GM18511 (cell line): Measurements from ENCODE around the gene PALM3.
A peak's percentile ranks its signal among the peaks of the same experiment; 100 is the strongest.

Experiments
- ATAC-seq: cut with Tn5 transposase; IDR thresholded peaks from one replicate; pipeline ENCODE4 v1.9.1; 2021; ENCODE audit warnings: mild to moderate bottlenecking, moderate library complexity; ENCODE audit not compliant: unreplicated experiment

The PALM3 gene

GRCh38 chr19:14061751-14062557, at the start of gene PALM3:
TSS of gene PALM3 (minus strand) at chr19:14062076. CDS start at chr19:14061980, 96 bp downstream.
- no peak for ATAC-seq

GRCh38 chr19:14111486-14111885, 49.6 kb upstream of the PALM3 start:
- no peak for ATAC-seq

- ATAC-seq, result no peak
Observed at GRCh38 chr19:14110650-14111049, 48.8 kb upstream of the PALM3 start.

- ATAC-seq, result no peak
Observed at GRCh38 chr19:14107581-14108461, 45.9 kb upstream of the PALM3 start.

GRCh38 chr19:14106840-14107239, 45.0 kb upstream of the PALM3 start:
- no peak for ATAC-seq

- ATAC-seq, result no peak
Observed at GRCh38 chr19:14105680-14106079, 43.8 kb upstream of the PALM3 start.

- ATAC-seq, result no peak
Observed at GRCh38 chr19:14103310-14103709, 41.4 kb upstream of the PALM3 start.

- no peak for ATAC-seq
Observed at GRCh38 chr19:14102756-14103155, 40.9 kb upstream of the PALM3 start.

- ATAC-seq, result no peak
Observed at GRCh38 chr19:14102102-14102696, 40.3 kb upstream of the PALM3 start.

GRCh38 chr19:14101003-14101545, 39.2 kb upstream of the PALM3 start:
- no peak for ATAC-seq

- no peak for ATAC-seq
Observed at GRCh38 chr19:14097532-14098151, 35.8 kb upstream of the PALM3 start.

- no peak for ATAC-seq
Observed at GRCh38 chr19:14096272-14096992, 34.6 kb upstream of the PALM3 start.

GRCh38 chr19:14094854-14095253, 33.0 kb upstream of the PALM3 start:
- ATAC-seq, result no peak

- ATAC-seq, result no peak
Observed at GRCh38 chr19:14093117-14093823, 31.4 kb upstream of the PALM3 start.

GRCh38 chr19:14091813-14092462, 30.1 kb upstream of the PALM3 start:
- peak; percentile 22 for ATAC-seq

GRCh38 chr19:14091081-14091812, 29.4 kb upstream of the PALM3 start:
- ATAC-seq, result peak; percentile 60

GRCh38 chr19:14090509-14091080, 28.7 kb upstream of the PALM3 start, which contains the start of gene SAMD1:
TSS of gene SAMD1 (minus strand) at chr19:14090751.
- ATAC-seq, result peak; percentile 34
